Effector memory CD8-positive, alpha-beta T cell (primary cell): Measurements from ENCODE around the gene CCBE1.

Experiments
- ATAC-seq: fragments of 150-1000 bp; cut with Tn5 transposase; replicated peaks from 2 replicates; pipeline ENCODE4 v1.10.0; 2021; ENCODE audit warnings: mild to moderate bottlenecking, moderate library complexity
- DNase-seq, 3 experiments: peaks; one replicate each; pipeline ENCODE4 v3.0.0; 2021
- H3K27ac Mint-ChIP-seq, 2 donors: one replicate each; pipeline ENCODE4 v1.8.0; 2022; ENCODE audit warnings: mild to moderate bottlenecking in 2 of 2, mixed read lengths in 2 of 2, moderate library complexity in 2 of 2
- H3K27me3 Mint-ChIP-seq, 2 donors: one replicate each; pipeline ENCODE4 v1.8.0; 2022; ENCODE audit warnings: mixed read lengths in 2 of 2
- H3K36me3 Mint-ChIP-seq: one replicate; pipeline ENCODE4 v1.8.0; 2022; ENCODE audit warnings: mild to moderate bottlenecking, moderate library complexity, mixed read lengths; ENCODE audit not compliant: insufficient read depth
- H3K4me1 Mint-ChIP-seq, 2 donors: one replicate each; pipeline ENCODE4 v1.8.0; 2022; ENCODE audit warnings: low read depth in 2 of 2, mixed read lengths in 2 of 2
- H3K4me3 Mint-ChIP-seq, 2 donors: one replicate each; pipeline ENCODE4 v1.8.0; 2022; ENCODE audit warnings: mild to moderate bottlenecking in 2 of 2, mixed read lengths in 2 of 2, moderate library complexity in 2 of 2
- H3K9me3 Mint-ChIP-seq, 2 donors: one replicate each; pipeline ENCODE4 v1.8.0; 2022; ENCODE audit warnings: mixed read lengths in 2 of 2

Gene CCBE1

GRCh38 chr18:59665057-59666006 lies 31.9 kb downstream of the CCBE1 start:
- H3K27ac Mint-ChIP-seq = no peak overlapping the region
- H3K4me1 Mint-ChIP-seq = no peaks in the 10 kb centered on the region

GRCh38 chr18:59664329-59664728 lies 32.9 kb downstream of the CCBE1 start:
- no peak for ATAC-seq
- DNase-seq = no peak
- Mint-ChIP-seq H3K27ac (no peak overlapping the region), H3K36me3 (no peaks in the 10 kb centered on the region), H3K4me3 (no peak overlapping the region), H3K9me3 (peaks cover 0 to 2% of the 10 kb centered on the region in 2 donors), H3K27me3 (peaks cover 0 to 9% of the 10 kb centered on the region in 2 donors), H3K4me1 (no peaks in the 10 kb centered on the region)

More at GRCh38 chr18:59665057-59666006, 31.9 kb downstream of the CCBE1 start:
- H3K9me3 Mint-ChIP-seq = peaks cover 0 to 2% of the 10 kb centered on the region in 2 donors
- ATAC-seq = no peak
- DNase-seq = no peak
- no peaks in the 10 kb centered on the region for H3K36me3 Mint-ChIP-seq
- no peak overlapping the region for H3K4me3 Mint-ChIP-seq
- H3K27me3 Mint-ChIP-seq = peaks cover 0 to 9% of the 10 kb centered on the region in 2 donors

GRCh38 chr18:59663096-59663495 lies 34.1 kb downstream of the CCBE1 start:
- Mint-ChIP-seq H3K4me3 (no peak overlapping the region), H3K27ac (no peak overlapping the region), H3K4me1 (no peaks in the 10 kb centered on the region), H3K36me3 (no peaks in the 10 kb centered on the region), H3K9me3 (peaks cover 0 to 2% of the 10 kb centered on the region in 2 donors), H3K27me3 (peaks cover 0 to 9% of the 10 kb centered on the region in 2 donors)
- ATAC-seq (no peak), DNase-seq (no peak)

- Mint-ChIP-seq H3K36me3 (no peaks in the 10 kb centered on the region), H3K4me1 (no peaks in the 10 kb centered on the region), H3K4me3 (no peak overlapping the region), H3K9me3 (peaks cover 0 to 2% of the 10 kb centered on the region in 2 donors), H3K27me3 (peaks cover 0 to 9% of the 10 kb centered on the region in 2 donors), H3K27ac (no peak overlapping the region)
- DNase-seq = no peak
- no peak for ATAC-seq
Observed at GRCh38 chr18:59661891-59662701, 35.1 kb downstream of the CCBE1 start.

GRCh38 chr18:59660786-59661743 lies 36.2 kb downstream of the CCBE1 start:
- ATAC-seq (no peak), DNase-seq (no peak)
- H3K27ac Mint-ChIP-seq = no peak overlapping the region
- H3K4me3 Mint-ChIP-seq = no peak overlapping the region
- no peaks in the 10 kb centered on the region for H3K4me1 Mint-ChIP-seq
- peaks cover 0 to 7% of the 10 kb centered on the region in 2 donors for H3K27me3 Mint-ChIP-seq
- peaks cover 0 to 2% of the 10 kb centered on the region in 2 donors for H3K9me3 Mint-ChIP-seq
- H3K36me3 Mint-ChIP-seq = no peaks in the 10 kb centered on the region

GRCh38 chr18:59660366-59660765 lies 36.9 kb downstream of the CCBE1 start:
- DNase-seq (no peak), ATAC-seq (no peak)
- Mint-ChIP-seq H3K27me3 (no peaks in the 10 kb centered on the region), H3K27ac (no peak overlapping the region), H3K4me1 (no peaks in the 10 kb centered on the region), H3K9me3 (no peaks in the 10 kb centered on the region), H3K4me3 (no peak overlapping the region), H3K36me3 (no peaks in the 10 kb centered on the region)

GRCh38 chr18:59659508-59660170 lies 37.6 kb downstream of the CCBE1 start:
- DNase-seq (no peak), ATAC-seq (no peak)
- no peaks in the 10 kb centered on the region for H3K27me3 Mint-ChIP-seq
- no peak overlapping the region for H3K27ac Mint-ChIP-seq
- no peak overlapping the region for H3K4me3 Mint-ChIP-seq
- no peaks in the 10 kb centered on the region for H3K4me1 Mint-ChIP-seq
- H3K36me3 Mint-ChIP-seq = no peaks in the 10 kb centered on the region
- no peaks in the 10 kb centered on the region for H3K9me3 Mint-ChIP-seq

GRCh38 chr18:59658941-59659340 lies 38.3 kb downstream of the CCBE1 start:
- DNase-seq (no peak), ATAC-seq (no peak)
- H3K9me3 Mint-ChIP-seq = no peaks in the 10 kb centered on the region
- no peaks in the 10 kb centered on the region for H3K4me1 Mint-ChIP-seq
- no peak overlapping the region for H3K27ac Mint-ChIP-seq
- H3K36me3 Mint-ChIP-seq = no peaks in the 10 kb centered on the region
- H3K4me3 Mint-ChIP-seq = no peak overlapping the region
- H3K27me3 Mint-ChIP-seq = no peaks in the 10 kb centered on the region

GRCh38 chr18:59657012-59657411 lies 40.2 kb downstream of the CCBE1 start:
- Mint-ChIP-seq H3K4me1 (no peaks in the 10 kb centered on the region), H3K36me3 (no peaks in the 10 kb centered on the region), H3K27me3 (no peaks in the 10 kb centered on the region), H3K9me3 (no peaks in the 10 kb centered on the region), H3K4me3 (no peak overlapping the region), H3K27ac (no peak overlapping the region)
- ATAC-seq (no peak), DNase-seq (no peak)

GRCh38 chr18:59656373-59656887 lies 40.8 kb downstream of the CCBE1 start:
- no peak overlapping the region for H3K27ac Mint-ChIP-seq

GRCh38 chr18:59655676-59656075 lies 41.5 kb downstream of the CCBE1 start:
- H3K4me1 Mint-ChIP-seq = no peaks in the 10 kb centered on the region
- DNase-seq = no peak
- no peak overlapping the region for H3K27ac Mint-ChIP-seq
- peaks cover 0 to 3% of the 10 kb centered on the region in 2 donors for H3K27me3 Mint-ChIP-seq
- no peak overlapping the region for H3K4me3 Mint-ChIP-seq
- ATAC-seq = no peak
- no peaks in the 10 kb centered on the region for H3K9me3 Mint-ChIP-seq
- H3K36me3 Mint-ChIP-seq = no peaks in the 10 kb centered on the region

More at GRCh38 chr18:59656373-59656887, 40.8 kb downstream of the CCBE1 start:
- Mint-ChIP-seq H3K4me1 (no peaks in the 10 kb centered on the region), H3K4me3 (no peak overlapping the region), H3K9me3 (no peaks in the 10 kb centered on the region), H3K27me3 (no peaks in the 10 kb centered on the region), H3K36me3 (no peaks in the 10 kb centered on the region)
- ATAC-seq = no peak
- DNase-seq = no peak

GRCh38 chr18:59651071-59651470 lies 46.2 kb downstream of the CCBE1 start:
- H3K9me3 Mint-ChIP-seq = peaks cover 0 to 2% of the 10 kb centered on the region in 2 donors
- peaks cover 0 to 9% of the 10 kb centered on the region in 2 donors for H3K27me3 Mint-ChIP-seq
- H3K36me3 Mint-ChIP-seq = no peaks in the 10 kb centered on the region
- no peak for ATAC-seq
- no peak overlapping the region for H3K27ac Mint-ChIP-seq
- DNase-seq = no peak
- no peak overlapping the region for H3K4me3 Mint-ChIP-seq
- H3K4me1 Mint-ChIP-seq = no peaks in the 10 kb centered on the region
